A549 treated with DMSO at 1 μM for 4 hours (cell line): ENCODE results near the gene VCY. TPM values are rescaled to one million over a fixed set of nuclear protein-coding genes. Genes with fewer than 3 reads are reported as not detected.

ENCODE experiments used
- total RNA-seq: library from RNA; stranded (reverse); fragments of 200-300 nt; extraction: Qiagen RNA extraction; gene quantifications from 5 replicates; pipeline ENCODE4 v1.2.3, GENCODE V29; 2022; ENCODE audit warnings: low read depth

The VCY gene
- not detected in 5 replicates for total RNA-seq

GRCh38 chrY:13986373-13986772 is at the start of gene VCY:
VCY (minus strand) TSS chrY:13986473; CDS start chrY:13986440, 33 bp downstream.

Other genes starting within 250 kb of the VCY start
- gene VCY1B, start 69.8 kb upstream of the VCY start, total RNA-seq = not detected in 5 replicates